Upper lobe of left lung (tissue), 6 donors: ENCODE results near the gene SLC6A6. TPM values are rescaled to one million over a fixed set of nuclear protein-coding genes. Genes with fewer than 3 reads are reported as not detected.

ENCODE experiments used
- ATAC-seq, 2 donors: fragments of 200-7000 bp; cut with Tn5 transposase; one replicate each; pipeline ENCODE4 v1.9.1; 2022; ENCODE audit warnings: mild to moderate bottlenecking in 2 of 2, moderate library complexity in 2 of 2; ENCODE audit not compliant: low FRiP score in 2 of 2
- DNase-seq, 2 donors: peaks; one replicate each; pipeline ENCODE4 v3.0.0-alpha.2; 2019 to 2020
- H3K27ac ChIP-seq, 4 donors: fragments of 200-600 bp; sonication (generic); one replicate each; pipeline ENCODE4 v1.5.1; 2016 to 2019
- H3K27me3 ChIP-seq, 4 donors: fragments of 200-600 bp; sonication (generic); one replicate each; pipeline ENCODE4 v1.5.1; 2017 to 2019
- H3K36me3 ChIP-seq, 4 donors: fragments of 200-600 bp; sonication (generic); one replicate each; pipeline ENCODE4 v1.5.1; 2016 to 2019
- H3K4me1 ChIP-seq, 4 donors: fragments of 200-600 bp; sonication (generic); one replicate each; pipeline ENCODE4 v1.5.1; 2018 to 2019
- H3K4me3 ChIP-seq, 4 donors: fragments of 200-600 bp; sonication (generic); one replicate each; pipeline ENCODE4 v1.5.1; 2017 to 2019; ENCODE audit warnings: mild to moderate bottlenecking in 2 of 4, moderate library complexity in 1 of 4
- H3K9me3 ChIP-seq, 4 donors: fragments of 200-600 bp; sonication (generic); one replicate each; pipeline ENCODE4 v1.5.1; 2018 to 2019
- CTCF ChIP-seq, 6 experiments: fragments of 450-650 bp in 4 of 6; fragments of 200-600 bp in 2 of 6; sonication (generic) in 2 of 6; IDR thresholded peaks; one replicate each; pipeline ENCODE4 v1.5.1; 2016 to 2019; ENCODE audit warnings: antibody characterized with exemption in 6 of 6
- EP300 ChIP-seq, 4 donors: sonication (generic); formaldehyde crosslinking; IDR thresholded peaks; one replicate each; pipeline ENCODE4 v1.5.1; 2017; ENCODE audit warnings: antibody characterized with exemption in 4 of 4, control low read depth in 2 of 4
- POLR2A ChIP-seq, 4 donors: fragments of 450-650 bp; IDR thresholded peaks; one replicate each; pipeline ENCODE4 v1.5.1; 2016 to 2017; ENCODE audit warnings: antibody characterized with exemption in 4 of 4, mild to moderate bottlenecking in 2 of 4
- POLR2AphosphoS5 ChIP-seq, 2 donors: sonication (generic); formaldehyde crosslinking; IDR thresholded peaks; one replicate each; pipeline ENCODE4 v1.5.1; 2017; ENCODE audit warnings: antibody characterized with exemption in 2 of 2
- WGBS, 2 donors: methylation state at CpG; one replicate each; pipeline ENCODE4 v1.1.5; 2017 to 2018; 5-methylcytosine and 5-hydroxymethylcytosine counted together
- total RNA-seq, 6 donors: library from RNA; depleted of rRNA in 4 of 6; stranded (reverse); fragments of >200 nt in 4 of 6; gene quantifications; one replicate each; pipeline versions ENCODE4 v1.1.0 to v1.2.1, GENCODE V29; 2016 to 2021
- donor health status: DM: no; HTN: no; CAD: no; lungs with moderate emphysema.
- donor health status: DM: no; HTN: yes; CAD: no; lungs with severe emphysema.

Gene SLC6A6
- total RNA-seq, 6 donors from 2014 or later, result 60.6 to 154 (median 92.8) TPM

DNA sequence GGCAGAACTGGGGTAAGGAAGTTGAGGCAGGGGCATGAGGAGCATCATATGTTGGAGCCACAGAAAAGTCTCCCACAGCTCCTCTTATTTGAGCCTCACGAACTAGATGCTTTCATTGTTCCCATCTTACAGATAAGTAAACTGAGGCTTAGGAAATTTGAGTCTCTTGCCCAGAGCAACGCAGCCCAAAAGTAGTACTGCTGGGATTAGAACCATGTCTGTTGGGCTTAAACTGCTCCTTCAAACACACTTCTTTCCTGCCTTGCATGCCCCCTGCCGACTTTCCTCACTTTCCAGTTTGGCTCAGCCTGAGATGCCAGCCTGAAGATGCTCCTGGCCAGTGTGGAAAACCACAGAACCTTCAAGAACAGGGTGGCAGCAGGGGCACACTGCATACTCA lies 43.1 kb upstream of the SLC6A6 start:
- no peak overlapping the region for H3K27ac ChIP-seq
- WGBS, 2 donors, result 91 to 94% methylated on average over 3 of the region's 3 CpGs
- H3K36me3 ChIP-seq, result no peaks in the 10 kb centered on the region
- DNase-seq (no peak), ATAC-seq (no peak)
- no peaks in the 10 kb centered on the region for H3K9me3 ChIP-seq
- peaks cover 0 to 9% (median 0%) of the 10 kb centered on the region in 4 donors for H3K4me1 ChIP-seq
- H3K4me3 ChIP-seq, result no peak overlapping the region
- TF ChIP-seq CTCF (IDR thresholded peaks at IDR 0.05), result no peak
- no peaks in the 10 kb centered on the region for H3K27me3 ChIP-seq

GRCh38 chr3:14360123-14360881 lies 42.1 kb upstream of the SLC6A6 start:
- WGBS, 2 donors, result 67% methylated on average over 14 of the region's 14 CpGs; no CpG with 5 or more reads in 1 of the 2 donors
- Histone ChIP-seq H3K27ac (no peak overlapping the region), H3K27me3 (no peaks in the 10 kb centered on the region), H3K4me1 (peaks cover 0 to 9% (median 0%) of the 10 kb centered on the region in 4 donors), H3K4me3 (no peak overlapping the region), H3K9me3 (no peaks in the 10 kb centered on the region), H3K36me3 (no peaks in the 10 kb centered on the region)
- TF ChIP-seq CTCF (IDR thresholded peaks at IDR 0.05) (no peak), POLR2AphosphoS5 (IDR thresholded peaks at IDR 0.05) (no peak), POLR2A (IDR thresholded peaks at IDR 0.05) (no peak), EP300 (IDR thresholded peaks at IDR 0.05) (no peak)
- peak in 1 of 2 donors; percentile 38 for ATAC-seq
- DNase-seq, result no peak

- H3K4me1 ChIP-seq, result peaks cover 0 to 9% (median 0%) of the 10 kb centered on the region in 4 donors
- DNase-seq, result no peak
- no peaks in the 10 kb centered on the region for H3K36me3 ChIP-seq
- TF ChIP-seq CTCF (IDR thresholded peaks at IDR 0.05), result no peak
- H3K27ac ChIP-seq, result no peak overlapping the region
- H3K9me3 ChIP-seq, result no peaks in the 10 kb centered on the region
- no peak overlapping the region for H3K4me3 ChIP-seq
- 81 to 89% methylated on average over 8 of the region's 8 CpGs for WGBS, 2 donors
- no peaks in the 10 kb centered on the region for H3K27me3 ChIP-seq
- no peak for ATAC-seq
Measured at GRCh38 chr3:14361068-14361677, 41.2 kb upstream of the SLC6A6 start.

GRCh38 chr3:14362890-14363289 lies 39.5 kb upstream of the SLC6A6 start:
- ATAC-seq, result no peak

More at GRCh38 chr3:14362890-14363289, 39.5 kb upstream of the SLC6A6 start:
- Histone ChIP-seq H3K27me3 (no peaks in the 10 kb centered on the region), H3K9me3 (no peaks in the 10 kb centered on the region), H3K27ac (no peak overlapping the region), H3K4me1 (peaks cover 0 to 9% (median 0%) of the 10 kb centered on the region in 4 donors), H3K36me3 (no peaks in the 10 kb centered on the region), H3K4me3 (no peak overlapping the region)
- TF ChIP-seq POLR2AphosphoS5 (IDR thresholded peaks at IDR 0.05) (no peak), CTCF (IDR thresholded peaks at IDR 0.05) (no peak), POLR2A (IDR thresholded peaks at IDR 0.05) (no peak), EP300 (IDR thresholded peaks at IDR 0.05) (no peak)
- no peak for DNase-seq
- WGBS, 2 donors, result 93% methylated on average over 3 of the region's 3 CpGs; no CpG with 5 or more reads in 1 of the 2 donors
